ENCODE results near the gene PTPRQ. TPM values are rescaled to one million over a fixed set of nuclear protein-coding genes. Genes with fewer than 3 reads are reported as not detected.

PTPRQ gene
- total RNA-seq, 1 donor from 2014 or later = 0.64 TPM

DNA sequence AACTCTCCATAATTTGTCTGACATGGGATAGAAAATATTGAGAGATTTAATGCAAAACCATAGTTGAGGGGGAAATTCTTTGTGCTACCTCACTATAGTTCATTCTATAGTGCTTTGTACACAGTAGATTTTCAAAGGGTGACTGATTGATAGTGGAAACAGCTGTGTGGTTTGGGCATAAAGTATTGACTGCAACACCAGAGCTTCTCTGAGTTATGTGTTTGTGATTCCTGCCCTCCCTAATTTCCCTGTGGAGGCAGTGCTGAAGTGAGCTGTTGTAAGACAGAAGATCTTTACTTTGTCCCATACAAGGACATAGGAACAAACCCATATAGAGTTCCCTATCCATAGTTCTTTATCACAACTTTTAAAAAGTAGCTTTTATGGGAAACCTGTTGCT, 47.1 kb downstream of the PTPRQ start:
- Histone ChIP-seq H3K36me3 (no peaks in the 10 kb centered on the region), H3K27me3 (no peaks in the 10 kb centered on the region), H3K27ac (no peak overlapping the region), H3K4me3 (no peak overlapping the region), H3K4me1 (no peaks in the 10 kb centered on the region), H3K9me3 (no peaks in the 10 kb centered on the region)
- no peak for DNase-seq (ENCODE audit: low spot score in 2 of 2)
- intact Hi-C loops (cut with DNase I) = no loop called here
- TF ChIP-seq, protein P1, sequence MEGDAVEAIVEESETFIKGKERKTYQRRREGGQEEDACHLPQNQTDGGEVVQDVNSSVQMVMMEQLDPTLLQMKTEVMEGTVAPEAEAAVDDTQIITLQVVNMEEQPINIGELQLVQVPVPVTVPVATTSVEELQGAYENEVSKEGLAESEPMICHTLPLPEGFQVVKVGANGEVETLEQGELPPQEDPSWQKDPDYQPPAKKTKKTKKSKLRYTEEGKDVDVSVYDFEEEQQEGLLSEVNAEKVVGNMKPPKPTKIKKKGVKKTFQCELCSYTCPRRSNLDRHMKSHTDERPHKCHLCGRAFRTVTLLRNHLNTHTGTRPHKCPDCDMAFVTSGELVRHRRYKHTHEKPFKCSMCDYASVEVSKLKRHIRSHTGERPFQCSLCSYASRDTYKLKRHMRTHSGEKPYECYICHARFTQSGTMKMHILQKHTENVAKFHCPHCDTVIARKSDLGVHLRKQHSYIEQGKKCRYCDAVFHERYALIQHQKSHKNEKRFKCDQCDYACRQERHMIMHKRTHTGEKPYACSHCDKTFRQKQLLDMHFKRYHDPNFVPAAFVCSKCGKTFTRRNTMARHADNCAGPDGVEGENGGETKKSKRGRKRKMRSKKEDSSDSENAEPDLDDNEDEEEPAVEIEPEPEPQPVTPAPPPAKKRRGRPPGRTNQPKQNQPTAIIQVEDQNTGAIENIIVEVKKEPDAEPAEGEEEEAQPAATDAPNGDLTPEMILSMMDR (IDR thresholded peaks at IDR 0.05) = no peak

DNA sequence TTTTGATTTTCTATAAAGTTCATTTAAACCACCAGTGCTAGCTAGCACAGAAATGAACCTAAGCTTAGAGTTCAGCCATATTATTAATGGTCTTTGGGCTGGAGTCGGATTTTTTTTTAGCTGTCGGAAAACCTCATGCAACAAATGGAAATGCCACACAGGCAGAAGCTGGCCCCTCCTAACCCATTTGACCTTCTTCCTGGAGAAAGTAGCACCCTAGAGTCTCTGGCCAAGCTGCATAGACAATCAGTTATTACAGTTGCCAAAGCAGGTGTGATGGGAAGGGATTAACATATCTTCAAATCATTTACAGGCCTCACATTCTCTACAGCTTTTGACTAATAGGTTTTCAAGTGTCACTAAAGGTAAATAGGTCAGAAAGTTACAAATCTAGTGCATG, 49.4 kb downstream of the PTPRQ start:
- intact Hi-C loops (cut with DNase I) = no loop called here
- DNase-seq (ENCODE audit: low spot score in 2 of 2) = no peak
- H3K4me3 ChIP-seq = no peak overlapping the region

DNA sequence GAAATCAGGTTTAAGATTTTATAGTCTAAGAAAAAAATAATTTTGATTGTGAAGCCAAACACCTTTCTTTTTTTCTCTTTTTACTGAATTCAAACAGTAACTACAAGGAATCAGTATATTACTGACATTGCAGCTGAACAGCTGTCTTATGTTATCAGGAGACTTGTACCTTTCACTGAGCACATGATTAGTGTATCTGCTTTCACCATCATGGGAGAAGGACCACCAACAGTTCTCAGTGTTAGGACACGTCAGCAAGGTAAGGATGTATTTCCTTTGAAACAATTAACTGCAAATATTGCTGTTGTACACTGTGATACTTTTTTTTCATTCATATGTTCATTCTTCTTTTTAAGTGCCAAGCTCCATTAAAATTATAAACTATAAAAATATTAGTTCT, 50.8 kb downstream of the PTPRQ start:
- no peak overlapping the region for H3K27ac ChIP-seq
- TF ChIP-seq, protein P1 (IDR thresholded peaks at IDR 0.05) = no peak
- H3K36me3 ChIP-seq = no peaks in the 10 kb centered on the region
- no peak overlapping the region for H3K4me3 ChIP-seq
- H3K4me1 ChIP-seq = no peaks in the 10 kb centered on the region
- DNase-seq (ENCODE audit: low spot score in 2 of 2) = no peak
- intact Hi-C loops (cut with DNase I) = no loop called here
- no peaks in the 10 kb centered on the region for H3K9me3 ChIP-seq
- H3K27me3 ChIP-seq = no peaks in the 10 kb centered on the region

More for the DNA sequence above, 49.4 kb downstream of the PTPRQ start:
- no peak overlapping the region for H3K27ac ChIP-seq
- H3K4me1 ChIP-seq = no peaks in the 10 kb centered on the region
- H3K27me3 ChIP-seq = no peaks in the 10 kb centered on the region
- TF ChIP-seq, protein P1 (IDR thresholded peaks at IDR 0.05) = no peak
- H3K36me3 ChIP-seq = no peaks in the 10 kb centered on the region
- no peaks in the 10 kb centered on the region for H3K9me3 ChIP-seq

DNA sequence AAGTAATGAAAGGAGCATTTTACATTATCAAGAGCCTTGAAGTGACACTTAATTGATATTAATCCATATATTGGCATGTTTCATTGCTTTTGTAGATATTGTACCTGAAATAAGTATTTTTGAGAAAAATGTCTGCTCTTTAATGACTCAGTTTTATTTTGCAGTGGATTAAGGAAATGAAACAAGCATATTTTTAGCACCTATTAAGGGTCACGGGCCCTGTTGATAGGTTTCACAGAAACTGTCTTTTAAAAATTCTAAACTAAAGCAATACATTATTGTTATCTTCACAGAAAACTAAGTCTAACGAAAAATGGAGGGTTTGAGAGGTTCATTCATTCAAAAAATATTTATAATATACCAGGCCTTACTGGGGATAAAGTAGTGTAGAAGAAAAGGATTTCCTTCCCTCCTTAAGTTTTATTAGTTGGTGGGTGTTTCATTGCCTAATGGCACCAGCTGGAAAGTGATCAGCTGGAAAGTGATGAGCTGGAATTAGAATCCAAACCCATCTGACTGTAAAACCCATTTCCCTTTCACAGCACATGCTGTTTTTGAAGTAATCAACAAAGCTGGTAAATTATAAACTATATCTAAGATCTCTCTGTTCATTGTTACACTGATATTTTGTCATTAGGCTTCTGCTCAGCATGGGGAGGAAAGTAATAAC, 54.2 kb downstream of the PTPRQ start:
- intact Hi-C loops (cut with DNase I) = no loop called here
- DNase-seq (ENCODE audit: low spot score in 2 of 2) = no peak
- Histone ChIP-seq H3K27ac (no peak overlapping the region), H3K9me3 (no peaks in the 10 kb centered on the region), H3K27me3 (no peaks in the 10 kb centered on the region), H3K36me3 (no peaks in the 10 kb centered on the region), H3K4me3 (no peak overlapping the region), H3K4me1 (no peaks in the 10 kb centered on the region)
- TF ChIP-seq, protein P1 (IDR thresholded peaks at IDR 0.05) = no peak

DNA sequence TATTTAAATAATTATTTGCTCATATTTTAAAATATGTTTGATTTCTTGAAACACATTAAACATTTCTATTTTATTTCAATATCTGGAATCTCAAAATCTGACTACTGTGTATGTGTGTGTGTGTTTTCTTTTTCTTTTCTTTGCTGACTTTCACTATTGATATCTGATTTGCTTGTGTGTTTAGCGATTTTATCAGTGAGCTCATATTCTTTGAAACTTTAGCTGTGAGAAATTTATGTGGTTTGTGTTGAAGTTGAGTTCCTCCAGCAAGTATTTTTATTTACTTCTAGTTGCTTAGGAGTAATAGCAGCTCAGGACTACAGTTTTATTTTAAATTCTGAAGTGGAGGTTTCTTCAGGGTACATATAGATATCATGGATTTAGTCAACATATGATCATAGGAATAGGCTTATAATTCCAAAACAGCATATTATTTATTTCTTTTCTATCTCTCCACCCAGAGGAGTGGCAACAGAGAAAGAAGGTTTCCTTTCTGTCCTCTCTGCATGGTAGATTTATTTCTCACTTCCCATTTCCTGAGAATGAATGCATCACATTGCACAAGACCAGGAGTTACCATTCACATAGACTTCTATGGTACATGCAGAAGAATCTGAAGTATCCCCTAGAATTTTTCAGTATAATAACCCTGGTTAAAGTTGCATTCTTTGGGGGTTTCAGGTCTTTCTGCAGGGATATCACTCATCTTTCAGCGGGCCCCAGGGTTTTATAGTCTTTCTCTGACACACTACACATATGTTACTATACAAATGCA, 60.5 kb downstream of the PTPRQ start:
- no peak overlapping the region for H3K4me3 ChIP-seq
- intact Hi-C loops (cut with DNase I) = no loop called here
- no peaks in the 10 kb centered on the region for H3K36me3 ChIP-seq
- no peak overlapping the region for H3K27ac ChIP-seq
- no peaks in the 10 kb centered on the region for H3K9me3 ChIP-seq
- H3K27me3 ChIP-seq = no peaks in the 10 kb centered on the region
- H3K4me1 ChIP-seq = no peaks in the 10 kb centered on the region
- DNase-seq (ENCODE audit: low spot score in 2 of 2) = no peak
- TF ChIP-seq, protein P1 (IDR thresholded peaks at IDR 0.05) = no peak

Measured in ascending aorta (tissue), 2 donors.